ENCODE measurements around the gene TTC7B. TPM values are rescaled to one million over a fixed set of nuclear protein-coding genes. Genes with fewer than 3 reads are reported as not detected.

Gene TTC7B
- total RNA-seq, 1 donor from 2014 or later = 20.6 TPM

DNA sequence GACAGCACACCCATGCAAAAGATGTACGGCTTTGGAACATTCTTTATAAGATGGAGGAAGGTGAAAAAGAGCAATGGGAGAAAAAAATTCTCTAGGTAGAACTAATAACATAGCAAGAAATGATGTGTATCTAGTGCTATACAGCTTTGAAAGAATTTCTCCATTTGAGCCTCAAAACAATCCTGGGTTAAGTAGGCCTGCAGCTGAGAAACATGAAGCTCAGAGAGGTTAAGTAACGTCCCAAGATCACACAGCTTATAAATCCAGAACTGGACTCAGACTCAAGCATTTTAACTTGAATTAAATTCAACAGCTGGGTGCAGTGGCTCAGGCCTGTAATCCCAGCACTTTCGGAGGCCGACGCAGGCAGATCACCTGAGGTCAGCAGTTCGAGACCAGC lies 32.9 kb downstream of the TTC7B start:
- Histone ChIP-seq H3K9me3 (ENCODE audit: low read depth) (no peaks in the 10 kb centered on the region), H3K4me3 (no peak overlapping the region), H3F3A (ENCODE audit: low read depth) (no peaks in the 10 kb centered on the region), H3K4me1 (no peaks in the 10 kb centered on the region), H4K20me1 (ENCODE audit: low read depth) (no peaks in the 10 kb centered on the region), H3K27ac (no peak overlapping the region), H3K9ac (no peak overlapping the region), H3K79me2 (ENCODE audit: low read depth) (no peaks in the 10 kb centered on the region), H3K36me3 (no peaks in the 10 kb centered on the region), H2AFZ (replicated peaks) (no peak overlapping the region), H3K4me2 (no peak overlapping the region), H3K27me3 (no peaks in the 10 kb centered on the region)
- Mint-ChIP-seq H3K4me1 (no peaks in the 10 kb centered on the region), H3K27me3 (ENCODE audit: insufficient read depth, low read depth) (no peaks in the 10 kb centered on the region), H3K4me3 (no peak overlapping the region), H3K9me3 (no peaks in the 10 kb centered on the region), H3K36me3 (peaks cover 15% of the 10 kb centered on the region), H3K27ac (no peak overlapping the region)
- DNase-seq (ENCODE audit: low spot score) = no peak
- TF ChIP-seq EZH2phosphoT487 (IDR thresholded peaks at IDR 0.05) (no peak), EZH2 (IDR thresholded peaks at IDR 0.05) (no peak)
- TF ChIP-seq, protein P1, sequence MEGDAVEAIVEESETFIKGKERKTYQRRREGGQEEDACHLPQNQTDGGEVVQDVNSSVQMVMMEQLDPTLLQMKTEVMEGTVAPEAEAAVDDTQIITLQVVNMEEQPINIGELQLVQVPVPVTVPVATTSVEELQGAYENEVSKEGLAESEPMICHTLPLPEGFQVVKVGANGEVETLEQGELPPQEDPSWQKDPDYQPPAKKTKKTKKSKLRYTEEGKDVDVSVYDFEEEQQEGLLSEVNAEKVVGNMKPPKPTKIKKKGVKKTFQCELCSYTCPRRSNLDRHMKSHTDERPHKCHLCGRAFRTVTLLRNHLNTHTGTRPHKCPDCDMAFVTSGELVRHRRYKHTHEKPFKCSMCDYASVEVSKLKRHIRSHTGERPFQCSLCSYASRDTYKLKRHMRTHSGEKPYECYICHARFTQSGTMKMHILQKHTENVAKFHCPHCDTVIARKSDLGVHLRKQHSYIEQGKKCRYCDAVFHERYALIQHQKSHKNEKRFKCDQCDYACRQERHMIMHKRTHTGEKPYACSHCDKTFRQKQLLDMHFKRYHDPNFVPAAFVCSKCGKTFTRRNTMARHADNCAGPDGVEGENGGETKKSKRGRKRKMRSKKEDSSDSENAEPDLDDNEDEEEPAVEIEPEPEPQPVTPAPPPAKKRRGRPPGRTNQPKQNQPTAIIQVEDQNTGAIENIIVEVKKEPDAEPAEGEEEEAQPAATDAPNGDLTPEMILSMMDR (IDR thresholded peaks at IDR 0.05) = no peak

DNA sequence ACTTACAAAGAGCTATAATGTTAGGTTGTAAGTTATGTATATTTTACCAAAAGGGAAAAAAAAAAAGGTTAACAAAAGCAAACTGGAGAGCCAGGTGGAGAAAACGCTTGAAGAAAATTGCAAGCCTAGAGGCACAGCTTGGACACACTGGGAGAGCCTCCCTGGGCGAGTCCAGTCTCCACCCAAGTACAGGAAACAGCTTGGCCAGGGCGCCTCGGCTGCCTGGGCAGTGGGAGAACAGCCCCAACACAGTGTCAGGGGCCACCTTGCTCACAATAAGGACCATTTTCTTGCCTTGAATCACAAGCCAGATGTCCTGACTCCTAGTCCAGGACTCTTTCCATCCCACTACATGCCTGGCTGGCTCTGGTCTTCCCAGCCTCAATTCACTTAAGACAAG lies 33.3 kb downstream of the TTC7B start:
- TF ChIP-seq EZH2phosphoT487 (IDR thresholded peaks at IDR 0.05) = no peak
- no peak for TF ChIP-seq EZH2 (IDR thresholded peaks at IDR 0.05)
- TF ChIP-seq, protein P1 (IDR thresholded peaks at IDR 0.05) = no peak
- Mint-ChIP-seq H3K4me1 (no peaks in the 10 kb centered on the region), H3K9me3 (no peaks in the 10 kb centered on the region), H3K36me3 (peaks cover 19% of the 10 kb centered on the region), H3K27me3 (ENCODE audit: insufficient read depth, low read depth) (no peaks in the 10 kb centered on the region), H3K4me3 (no peak overlapping the region), H3K27ac (no peak overlapping the region)
- H3K27ac ChIP-seq = no peak overlapping the region
- no peaks in the 10 kb centered on the region for H3K36me3 ChIP-seq
- H3K4me1 ChIP-seq = no peaks in the 10 kb centered on the region
- no peaks in the 10 kb centered on the region for H3K27me3 ChIP-seq
- H3K9ac ChIP-seq = no peak overlapping the region
- no peaks in the 10 kb centered on the region for H3K9me3 ChIP-seq (ENCODE audit: low read depth)
- no peak for DNase-seq (ENCODE audit: low spot score)
- H3K4me2 ChIP-seq = no peak overlapping the region
- no peak overlapping the region for H3K4me3 ChIP-seq
- H4K20me1 ChIP-seq (ENCODE audit: low read depth) = no peaks in the 10 kb centered on the region
- no peak overlapping the region for H2AFZ ChIP-seq (replicated peaks)
- no peaks in the 10 kb centered on the region for H3F3A ChIP-seq (ENCODE audit: low read depth)
- H3K79me2 ChIP-seq (ENCODE audit: low read depth) = no peaks in the 10 kb centered on the region

DNA sequence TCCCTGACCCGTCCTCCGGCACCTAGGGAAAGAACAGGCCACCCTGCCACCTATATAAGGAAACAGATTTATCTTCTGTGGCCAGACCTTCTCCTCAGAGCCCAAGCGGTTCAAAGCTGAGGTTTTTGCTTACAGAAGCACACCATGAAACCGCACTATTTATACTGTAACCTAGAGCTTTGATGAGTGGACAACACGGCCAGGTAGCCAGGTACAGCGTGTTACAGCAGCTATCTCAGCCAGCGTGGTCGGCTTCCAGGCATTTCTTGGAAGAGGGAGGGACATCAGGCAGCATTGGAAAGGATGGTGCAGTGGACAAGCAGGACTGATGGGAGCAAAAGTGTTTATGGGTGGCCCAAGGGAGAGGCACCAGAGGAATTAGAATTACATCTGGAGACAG lies 34.4 kb downstream of the TTC7B start:
- Histone ChIP-seq H3K9me3 (ENCODE audit: low read depth) (no peaks in the 10 kb centered on the region), H3F3A (ENCODE audit: low read depth) (no peaks in the 10 kb centered on the region), H3K27ac (no peak overlapping the region), H3K9ac (no peak overlapping the region), H3K4me2 (no peak overlapping the region), H3K4me3 (no peak overlapping the region), H2AFZ (replicated peaks) (no peak overlapping the region), H3K4me1 (no peaks in the 10 kb centered on the region), H4K20me1 (ENCODE audit: low read depth) (no peaks in the 10 kb centered on the region), H3K27me3 (no peaks in the 10 kb centered on the region), H3K79me2 (ENCODE audit: low read depth) (no peaks in the 10 kb centered on the region), H3K36me3 (no peaks in the 10 kb centered on the region)
- peaks cover 19% of the 10 kb centered on the region for H3K36me3 Mint-ChIP-seq
- H3K27me3 Mint-ChIP-seq (ENCODE audit: insufficient read depth, low read depth) = no peaks in the 10 kb centered on the region
- no peak overlapping the region for H3K27ac Mint-ChIP-seq
- no peak overlapping the region for H3K4me3 Mint-ChIP-seq
- no peak for TF ChIP-seq EZH2 (IDR thresholded peaks at IDR 0.05)
- H3K9me3 Mint-ChIP-seq = no peaks in the 10 kb centered on the region
- DNase-seq (ENCODE audit: low spot score) = no peak
- H3K4me1 Mint-ChIP-seq = no peaks in the 10 kb centered on the region

GRCh38 chr14:90781344-90781761 lies 34.9 kb downstream of the TTC7B start:
- DNase-seq (ENCODE audit: low spot score) = no peak

More at GRCh38 chr14:90781344-90781761, 34.9 kb downstream of the TTC7B start:
- Histone ChIP-seq H3K9me3 (ENCODE audit: low read depth) (no peaks in the 10 kb centered on the region), H3K4me3 (no peak overlapping the region), H4K20me1 (ENCODE audit: low read depth) (no peaks in the 10 kb centered on the region), H3K79me2 (ENCODE audit: low read depth) (no peaks in the 10 kb centered on the region), H3K9ac (no peak overlapping the region), H3K27ac (no peak overlapping the region), H3K36me3 (no peaks in the 10 kb centered on the region), H3K27me3 (no peaks in the 10 kb centered on the region), H2AFZ (replicated peaks) (no peak overlapping the region), H3K4me2 (no peak overlapping the region), H3F3A (ENCODE audit: low read depth) (no peaks in the 10 kb centered on the region), H3K4me1 (no peaks in the 10 kb centered on the region)
- Mint-ChIP-seq H3K27me3 (ENCODE audit: insufficient read depth, low read depth) (no peaks in the 10 kb centered on the region), H3K4me3 (no peak overlapping the region), H3K9me3 (no peaks in the 10 kb centered on the region), H3K4me1 (no peaks in the 10 kb centered on the region), H3K36me3 (peaks cover 21% of the 10 kb centered on the region), H3K27ac (no peak overlapping the region)
- TF ChIP-seq EZH2 (IDR thresholded peaks at IDR 0.05) (no peak), EZH2phosphoT487 (IDR thresholded peaks at IDR 0.05) (no peak)
- TF ChIP-seq, protein P1 (IDR thresholded peaks at IDR 0.05) = no peak

Data from neural progenitor cell (in vitro differentiated cells).